Trophoblast cell (in vitro differentiated cells and primary cell): ENCODE measurements around the gene SETD7.

Source experiments
- DNase-seq, 2 donors: peaks; one replicate each; pipeline ENCODE4 v3.0.0-alpha.2; 2016
- H2AFZ ChIP-seq: 2 replicates; pipeline ENCODE4 v1.6.1; 2013; ENCODE audit warnings: low read length, moderate library complexity, mild to moderate bottlenecking; ENCODE audit not compliant: insufficient read depth, poor library complexity
- H2AK5ac ChIP-seq: 2 replicates; pipeline ENCODE4 v1.6.1; 2013; ENCODE audit warnings: mild to moderate bottlenecking, low read length
- H2BK120ac ChIP-seq: 2 replicates; pipeline ENCODE4 v1.6.1; 2013; ENCODE audit warnings: low read length, mild to moderate bottlenecking, moderate library complexity; ENCODE audit not compliant: insufficient read depth, poor library complexity
- H2BK12ac ChIP-seq: 2 replicates; pipeline ENCODE4 v1.6.1; 2013; ENCODE audit warnings: mild to moderate bottlenecking, low read length, moderate library complexity
- H2BK5ac ChIP-seq: 2 replicates; pipeline ENCODE4 v1.6.1; 2013; ENCODE audit warnings: low read length, low read depth, moderate library complexity, mild to moderate bottlenecking; ENCODE audit not compliant: poor library complexity
- H3K14ac ChIP-seq: 2 replicates; pipeline ENCODE4 v1.6.1; 2013; ENCODE audit warnings: mild to moderate bottlenecking, low read length
- H3K18ac ChIP-seq: 2 replicates; pipeline ENCODE4 v1.6.1; 2013; ENCODE audit warnings: mild to moderate bottlenecking, low read length
- H3K23ac ChIP-seq: 2 replicates; pipeline ENCODE4 v1.6.1; 2013; ENCODE audit warnings: low read length
- H3K27ac ChIP-seq: 2 replicates; pipeline ENCODE4 v1.5.1; 2013; ENCODE audit warnings: low read depth, mild to moderate bottlenecking, inconsistent platforms, low read length, moderate library complexity
- H3K27me3 ChIP-seq: 2 replicates; pipeline ENCODE4 v1.6.1; 2013; ENCODE audit warnings: inconsistent platforms, mild to moderate bottlenecking, low read length, moderate library complexity; ENCODE audit not compliant: insufficient read depth
- H3K36me3 ChIP-seq, 2 experiments: 1 replicate in 1 of 2; 2 replicates in 1 of 2; pipeline ENCODE4 v1.6.1; 2013; ENCODE audit warnings: low read length in 2 of 2, mild to moderate bottlenecking in 2 of 2, moderate library complexity in 1 of 2; ENCODE audit not compliant: insufficient read depth in 2 of 2, control insufficient read depth in 1 of 2
- H3K4ac ChIP-seq: 2 replicates; pipeline ENCODE4 v1.6.1; 2013; ENCODE audit warnings: low read depth, mild to moderate bottlenecking, low read length, moderate library complexity
- H3K4me1 ChIP-seq, 2 experiments: 1 replicate in 1 of 2; 2 replicates in 1 of 2; pipeline ENCODE4 v1.6.1; 2013; ENCODE audit warnings: low read length in 2 of 2, mild to moderate bottlenecking in 2 of 2, moderate library complexity in 1 of 2; ENCODE audit not compliant: insufficient read depth in 2 of 2, control insufficient read depth in 1 of 2
- H3K4me2 ChIP-seq: 2 replicates; pipeline ENCODE4 v1.6.1; 2013; ENCODE audit warnings: inconsistent platforms, mild to moderate bottlenecking, low read length, moderate library complexity
- H3K4me3 ChIP-seq: 2 replicates; pipeline ENCODE4 v1.5.1; 2013; ENCODE audit warnings: mild to moderate bottlenecking, low read depth, low read length, inconsistent platforms
- H3K79me1 ChIP-seq: one replicate; pipeline ENCODE4 v1.6.1; 2013; ENCODE audit warnings: low read length
- H3K79me2 ChIP-seq: 2 replicates; pipeline ENCODE4 v1.6.1; 2013; ENCODE audit warnings: low read length, mild to moderate bottlenecking; ENCODE audit not compliant: control insufficient read depth, insufficient read depth, poor library complexity
- H3K9ac ChIP-seq: 2 replicates; pipeline ENCODE4 v1.6.1; 2013; ENCODE audit warnings: mild to moderate bottlenecking, low read length
- H3K9me3 ChIP-seq: 2 replicates; pipeline ENCODE4 v1.6.1; 2013; ENCODE audit warnings: low read depth, mild to moderate bottlenecking, control low read depth, inconsistent platforms, low read length; ENCODE audit not compliant: insufficient read depth
- H4K12ac ChIP-seq: 2 replicates; pipeline ENCODE4 v1.6.1; 2013; ENCODE audit warnings: low read depth, mild to moderate bottlenecking, low read length, moderate library complexity
- H4K8ac ChIP-seq: 2 replicates; pipeline ENCODE4 v1.6.1; 2013; ENCODE audit warnings: low read depth, mild to moderate bottlenecking, low read length, moderate library complexity
- H4K91ac ChIP-seq: one replicate; pipeline ENCODE4 v1.6.1; 2013; ENCODE audit warnings: low read depth, mild to moderate bottlenecking, low read length, moderate library complexity
- WGBS: extraction: QIAGEN DNeasy Blood & Tissue Kit; methylation state at CpG from one replicate; pipeline ENCODE4 v1.1.7; 2013; ENCODE audit warnings: missing lambda C conversion rate; ENCODE audit not compliant: insufficient read length, insufficient coverage; ENCODE audit errors: extremely low coverage; 5-methylcytosine and 5-hydroxymethylcytosine counted together

The SETD7 gene

GRCh38 chr4:139492429-139492828 is 63.6 kb downstream of the SETD7 start:
- WGBS, result no CpG with 5 or more reads among the region's 2 CpGs
- H3K79me2 ChIP-seq, result no peaks in the 10 kb centered on the region
- no peak overlapping the region for H2AK5ac ChIP-seq
- H3K27me3 ChIP-seq, result no peaks in the 10 kb centered on the region
- H3K27ac ChIP-seq, result no peak overlapping the region
- no peak for DNase-seq
- no peak overlapping the region for H3K14ac ChIP-seq
- no peak overlapping the region for H3K4me3 ChIP-seq
- H4K12ac ChIP-seq, result no peak overlapping the region
- no peaks in the 10 kb centered on the region for H3K79me1 ChIP-seq
- H3K9ac ChIP-seq, result no peak overlapping the region
- no peak overlapping the region for H4K8ac ChIP-seq
- H3K4me2 ChIP-seq, result no peak overlapping the region
- H3K9me3 ChIP-seq, result no peaks in the 10 kb centered on the region
- H3K23ac ChIP-seq, result no peak overlapping the region
- H3K4ac ChIP-seq, result no peak overlapping the region
- no peak overlapping the region for H2BK120ac ChIP-seq
- no peak overlapping the region for H2BK5ac ChIP-seq
- no peak overlapping the region for H2AFZ ChIP-seq
- no peak overlapping the region for H3K18ac ChIP-seq
- no peaks in the 10 kb centered on the region for H3K4me1 ChIP-seq
- H4K91ac ChIP-seq, result no peak overlapping the region
- no peaks in the 10 kb centered on the region for H3K36me3 ChIP-seq
- no peak overlapping the region for H2BK12ac ChIP-seq

GRCh38 chr4:139489638-139490037 is 66.4 kb downstream of the SETD7 start:
- Histone ChIP-seq H3K4me3 (no peak overlapping the region), H4K12ac (no peak overlapping the region), H3K9me3 (no peaks in the 10 kb centered on the region), H3K4me2 (no peak overlapping the region), H3K4ac (no peak overlapping the region), H2BK5ac (no peak overlapping the region), H2BK12ac (no peak overlapping the region), H3K18ac (no peak overlapping the region), H3K14ac (no peak overlapping the region), H3K9ac (no peak overlapping the region), H2AK5ac (no peak overlapping the region), H3K36me3 (no peaks in the 10 kb centered on the region), H4K8ac (no peak overlapping the region), H3K79me2 (no peaks in the 10 kb centered on the region), H3K27me3 (no peaks in the 10 kb centered on the region), H4K91ac (no peak overlapping the region), H2AFZ (no peak overlapping the region), H3K4me1 (peaks cover 0 to 2% of the 10 kb centered on the region in 2 experiments), H3K79me1 (no peaks in the 10 kb centered on the region), H3K23ac (peak overlapping the region; percentile 12), H2BK120ac (no peak overlapping the region), H3K27ac (no peak overlapping the region)
- DNase-seq, result no peak

GRCh38 chr4:139488442-139488841 is 67.6 kb downstream of the SETD7 start:
- Histone ChIP-seq H2BK120ac (no peak overlapping the region), H3K9ac (no peak overlapping the region), H4K91ac (no peak overlapping the region), H2BK5ac (no peak overlapping the region), H4K8ac (no peak overlapping the region), H3K4me1 (peaks cover 0 to 2% of the 10 kb centered on the region in 2 experiments), H3K18ac (no peak overlapping the region), H3K23ac (no peak overlapping the region), H3K36me3 (no peaks in the 10 kb centered on the region), H3K4me2 (no peak overlapping the region), H3K27me3 (no peaks in the 10 kb centered on the region), H3K14ac (no peak overlapping the region), H3K27ac (no peak overlapping the region), H4K12ac (no peak overlapping the region), H2AFZ (no peak overlapping the region), H3K79me1 (no peaks in the 10 kb centered on the region), H3K4ac (no peak overlapping the region), H3K9me3 (no peaks in the 10 kb centered on the region), H2AK5ac (no peak overlapping the region), H3K4me3 (no peak overlapping the region), H3K79me2 (no peaks in the 10 kb centered on the region), H2BK12ac (no peak overlapping the region)
- no CpG with 5 or more reads among the region's 3 CpGs for WGBS
- DNase-seq, result no peak

- Histone ChIP-seq H4K91ac (no peak overlapping the region), H2BK5ac (no peak overlapping the region), H4K8ac (no peak overlapping the region), H3K4me2 (no peak overlapping the region), H3K79me2 (no peaks in the 10 kb centered on the region), H3K23ac (no peak overlapping the region), H3K4me3 (no peak overlapping the region), H3K9me3 (no peaks in the 10 kb centered on the region), H2AK5ac (no peak overlapping the region), H2BK120ac (no peak overlapping the region), H3K36me3 (no peaks in the 10 kb centered on the region), H3K9ac (no peak overlapping the region), H3K18ac (no peak overlapping the region), H3K14ac (no peak overlapping the region), H3K4ac (no peak overlapping the region), H2AFZ (no peak overlapping the region), H4K12ac (no peak overlapping the region), H3K27me3 (no peaks in the 10 kb centered on the region), H3K27ac (no peak overlapping the region), H3K4me1 (peaks cover 0 to 2% of the 10 kb centered on the region in 2 experiments), H3K79me1 (no peaks in the 10 kb centered on the region), H2BK12ac (no peak overlapping the region)
- peak; percentile 76 to 90 for DNase-seq
- WGBS, result no CpG with 5 or more reads among the region's 11 CpGs
Measured at GRCh38 chr4:139484783-139485311, 71.2 kb downstream of the SETD7 start.
